Measurements from ENCODE around the gene CYLD.
A peak's percentile ranks its signal among the peaks of the same experiment; 100 is the strongest.

Gene CYLD

DNA sequence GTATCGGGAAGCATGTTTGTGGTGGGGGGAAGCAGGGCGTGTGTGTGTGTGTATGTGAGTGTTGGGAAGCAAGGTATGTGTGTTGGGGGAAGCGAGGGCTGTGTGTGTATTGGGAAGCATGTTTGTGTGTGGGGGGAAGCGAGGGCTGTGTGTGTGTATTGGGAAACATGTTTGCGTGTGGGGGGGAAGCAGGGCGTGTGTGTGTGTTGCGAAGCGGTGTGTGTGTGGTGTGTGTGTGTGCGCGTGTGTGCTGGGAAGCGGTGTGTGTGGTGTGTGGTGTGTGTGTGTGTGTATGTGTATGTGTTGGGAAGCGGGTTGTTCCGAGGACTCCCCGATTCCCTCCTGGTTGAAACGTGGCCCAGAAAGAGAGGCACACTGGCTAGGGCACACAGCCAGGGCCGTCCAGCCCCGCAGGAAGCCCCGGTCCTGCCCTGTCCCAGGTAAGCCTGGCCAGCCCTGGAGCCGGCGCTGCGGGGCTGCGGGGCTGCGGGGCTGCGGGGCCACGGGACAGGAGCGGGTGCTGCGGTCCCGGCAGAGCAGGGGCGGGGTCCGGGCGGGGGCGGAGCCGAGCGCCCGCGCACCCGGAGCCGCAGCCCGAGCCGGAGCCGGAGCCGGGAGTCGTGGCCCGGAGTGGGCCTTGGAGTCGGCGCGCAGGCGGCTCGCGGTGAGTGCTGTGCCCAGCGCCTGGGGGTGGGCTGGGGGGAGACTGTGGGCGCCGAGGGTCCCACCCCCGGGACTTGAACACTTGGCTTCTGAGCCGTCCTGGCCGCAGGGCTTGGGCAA, 48.7 kb upstream of the CYLD start, which contains the start of gene NOD2:
Gene NOD2 (plus strand): TSS at position 608 of the 783 bp plus-strand sequence. CDS start 5,890 bp downstream, outside the sequence.
- Histone ChIP-seq H3K9me3 (ENCODE audit: control insufficient read depth, insufficient read depth, low read depth, low read length) (no peaks in the 10 kb centered on the region), H3K4me3 (ENCODE audit: low read depth, low read length) (no peak within 1 kb of the TSS), H3K4me1 (ENCODE audit: control insufficient read depth, insufficient read depth, low read length) (no peaks in the 10 kb centered on the region), H3K36me3 (ENCODE audit: control insufficient read depth in 2 of 2, insufficient read depth in 1 of 2, low read length in 2 of 2) (no peaks in the 10 kb centered on the region), H3K27ac (ENCODE audit: extremely low read depth, low read depth, low read length) (no peak within 1 kb of the TSS)
- ChIA-PET CTCF (no interaction called here), POLR2A (no interaction called here)
- TF ChIP-seq, protein P1, sequence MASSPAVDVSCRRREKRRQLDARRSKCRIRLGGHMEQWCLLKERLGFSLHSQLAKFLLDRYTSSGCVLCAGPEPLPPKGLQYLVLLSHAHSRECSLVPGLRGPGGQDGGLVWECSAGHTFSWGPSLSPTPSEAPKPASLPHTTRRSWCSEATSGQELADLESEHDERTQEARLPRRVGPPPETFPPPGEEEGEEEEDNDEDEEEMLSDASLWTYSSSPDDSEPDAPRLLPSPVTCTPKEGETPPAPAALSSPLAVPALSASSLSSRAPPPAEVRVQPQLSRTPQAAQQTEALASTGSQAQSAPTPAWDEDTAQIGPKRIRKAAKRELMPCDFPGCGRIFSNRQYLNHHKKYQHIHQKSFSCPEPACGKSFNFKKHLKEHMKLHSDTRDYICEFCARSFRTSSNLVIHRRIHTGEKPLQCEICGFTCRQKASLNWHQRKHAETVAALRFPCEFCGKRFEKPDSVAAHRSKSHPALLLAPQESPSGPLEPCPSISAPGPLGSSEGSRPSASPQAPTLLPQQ (tag by site-specific recombination; IDR thresholded peaks at IDR 0.05) = no peak; the same call in 1 of the 2 replicates
- no peak for TF ChIP-seq ZNF664 (tag by site-specific recombination; IDR thresholded peaks at IDR 0.05)
- no peak for TF ChIP-seq HIC1 (tag by site-specific recombination; IDR thresholded peaks at IDR 0.05)
- TF ChIP-seq, protein P2, sequence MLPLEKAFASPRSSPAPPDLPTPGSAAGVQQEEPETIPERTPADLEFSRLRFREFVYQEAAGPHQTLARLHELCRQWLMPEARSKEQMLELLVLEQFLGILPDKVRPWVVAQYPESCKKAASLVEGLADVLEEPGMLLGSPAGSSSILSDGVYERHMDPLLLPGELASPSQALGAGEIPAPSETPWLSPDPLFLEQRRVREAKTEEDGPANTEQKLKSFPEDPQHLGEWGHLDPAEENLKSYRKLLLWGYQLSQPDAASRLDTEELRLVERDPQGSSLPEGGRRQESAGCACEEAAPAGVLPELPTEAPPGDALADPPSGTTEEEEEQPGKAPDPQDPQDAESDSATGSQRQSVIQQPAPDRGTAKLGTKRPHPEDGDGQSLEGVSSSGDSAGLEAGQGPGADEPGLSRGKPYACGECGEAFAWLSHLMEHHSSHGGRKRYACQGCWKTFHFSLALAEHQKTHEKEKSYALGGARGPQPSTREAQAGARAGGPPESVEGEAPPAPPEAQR (tag by site-specific recombination; IDR thresholded peaks at IDR 0.05) = no peak
- no peak for TF ChIP-seq ZNF223 (tag by site-specific recombination; IDR thresholded peaks at IDR 0.05)
- TF ChIP-seq YY2 (tag by site-specific recombination; IDR thresholded peaks at IDR 0.05) = no peak
- TF ChIP-seq ZNF791 (tag by site-specific recombination; IDR thresholded peaks at IDR 0.05) = peak; percentile 8; the same call in 1 of the 2 replicates
- TF ChIP-seq ZNF639 (tag by site-specific recombination; IDR thresholded peaks at IDR 0.05) = no peak
- TF ChIP-seq ZNF175 (tag by site-specific recombination; IDR thresholded peaks at IDR 0.05) = no peak
- no peak for TF ChIP-seq ZFP3 (tag by site-specific recombination; IDR thresholded peaks at IDR 0.05; ENCODE audit: low read depth)
- TF ChIP-seq ZNF658 (tag by site-specific recombination; IDR thresholded peaks at IDR 0.05) = peak; percentile 16; the same call in 1 of the 2 replicates
- no peak for TF ChIP-seq ZNF138 (tag by site-specific recombination; IDR thresholded peaks at IDR 0.05; ENCODE audit: borderline replicate concordance)
- no peak for TF ChIP-seq ZNF521 (tag by site-specific recombination; IDR thresholded peaks at IDR 0.05)
- no peak for TF ChIP-seq ZNF623 (tag by site-specific recombination; IDR thresholded peaks at IDR 0.05)
- TF ChIP-seq ZNF549 (tag by site-specific recombination; IDR thresholded peaks at IDR 0.05) = no peak
- no peak for TF ChIP-seq FEZF1 (tag by site-specific recombination; IDR thresholded peaks at IDR 0.05)
- TF ChIP-seq PATZ1 (tag by site-specific recombination; IDR thresholded peaks at IDR 0.05) = peak; percentile 35
- 0 out of 2 replicates have a peak, but pooled peaks have one; percentile 52 for TF ChIP-seq ZNF335 (tag by site-specific recombination; conservative IDR thresholded peaks at IDR 0.05)
- TF ChIP-seq ZNF266 (tag by site-specific recombination; IDR thresholded peaks at IDR 0.05; ENCODE audit: low read depth) = 0 out of 2 replicates have a peak, but pooled peaks have one; percentile 1
- no peak for TF ChIP-seq ZNF341 (tag by site-specific recombination; IDR thresholded peaks at IDR 0.05; ENCODE audit: low read depth)
- TF ChIP-seq ZNF610 (tag by site-specific recombination; IDR thresholded peaks at IDR 0.05; ENCODE audit: borderline replicate concordance) = no peak
- TF ChIP-seq ZNF23 (tag by site-specific recombination; IDR thresholded peaks at IDR 0.05; ENCODE audit: borderline replicate concordance) = 0 out of 2 replicates have a peak, but pooled peaks have one; percentile 1
- no peak for TF ChIP-seq ZNF677 (tag by site-specific recombination; IDR thresholded peaks at IDR 0.05)
- TF ChIP-seq ZBTB8A (tag by site-specific recombination; IDR thresholded peaks at IDR 0.05) = peak; percentile 21; the same call in 1 of the 2 replicates
- TF ChIP-seq HOXA7 (CRISPR knock-in tag; IDR thresholded peaks at IDR 0.05; ENCODE audit: borderline replicate concordance) = no peak
- TF ChIP-seq ZNF449 (tag by site-specific recombination; IDR thresholded peaks at IDR 0.05) = no peak
- TF ChIP-seq ZNF140 (tag by site-specific recombination; IDR thresholded peaks at IDR 0.05) = no peak
- TF ChIP-seq ZNF157 (tag by site-specific recombination; IDR thresholded peaks at IDR 0.05) = 0 out of 2 replicates have a peak, but pooled peaks have one; percentile 27

Data from HEK293 (cell line).